HG02943 (cell line): Measurements from ENCODE around the gene ANKRD11.
"Not testable (repeated sequence)": the region's sequence is repeated elsewhere in the genome, so short reads cannot be mapped to it uniquely, and the experiment has no call there.

Experiments
- ATAC-seq: cut with Tn5 transposase; IDR thresholded peaks from one replicate; pipeline ENCODE4 v1.9.1; 2021; ENCODE audit warnings: mild to moderate bottlenecking, low read depth, moderate library complexity; ENCODE audit not compliant: unreplicated experiment

ANKRD11 gene

DNA sequence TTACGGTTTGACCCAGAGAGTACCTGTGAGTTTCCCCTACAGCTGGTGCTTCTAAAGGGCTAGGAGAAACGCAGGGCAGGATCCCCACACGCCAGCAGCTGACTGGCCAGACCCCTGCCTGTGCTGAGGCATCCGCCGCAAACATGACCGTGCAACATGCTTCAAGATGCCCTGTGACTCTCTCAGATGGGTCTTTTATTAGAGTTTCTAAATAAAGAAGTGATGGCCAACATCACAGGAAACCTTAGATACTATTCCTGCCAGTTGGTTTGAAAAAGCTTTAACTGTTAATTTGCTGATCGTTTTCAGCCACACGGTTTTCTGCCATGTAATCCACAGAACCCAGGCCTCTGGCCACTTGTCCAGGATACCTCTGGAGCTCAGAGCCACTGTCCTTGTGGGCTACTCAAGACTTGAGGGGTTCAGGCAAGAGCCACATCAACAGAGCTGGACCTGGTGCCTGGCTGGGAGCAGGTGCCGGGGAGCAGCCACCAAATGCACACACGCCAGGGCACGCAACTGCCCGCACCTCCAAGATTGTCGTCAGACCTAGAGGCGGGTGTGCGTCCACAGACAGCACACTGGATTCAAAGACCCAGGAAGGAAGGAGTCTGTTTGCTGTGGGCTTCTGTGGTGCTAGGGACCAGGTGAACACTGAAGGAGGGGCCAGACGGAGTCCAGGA is 154.4 kb downstream of the ANKRD11 start:
- ATAC-seq = no peak

DNA sequence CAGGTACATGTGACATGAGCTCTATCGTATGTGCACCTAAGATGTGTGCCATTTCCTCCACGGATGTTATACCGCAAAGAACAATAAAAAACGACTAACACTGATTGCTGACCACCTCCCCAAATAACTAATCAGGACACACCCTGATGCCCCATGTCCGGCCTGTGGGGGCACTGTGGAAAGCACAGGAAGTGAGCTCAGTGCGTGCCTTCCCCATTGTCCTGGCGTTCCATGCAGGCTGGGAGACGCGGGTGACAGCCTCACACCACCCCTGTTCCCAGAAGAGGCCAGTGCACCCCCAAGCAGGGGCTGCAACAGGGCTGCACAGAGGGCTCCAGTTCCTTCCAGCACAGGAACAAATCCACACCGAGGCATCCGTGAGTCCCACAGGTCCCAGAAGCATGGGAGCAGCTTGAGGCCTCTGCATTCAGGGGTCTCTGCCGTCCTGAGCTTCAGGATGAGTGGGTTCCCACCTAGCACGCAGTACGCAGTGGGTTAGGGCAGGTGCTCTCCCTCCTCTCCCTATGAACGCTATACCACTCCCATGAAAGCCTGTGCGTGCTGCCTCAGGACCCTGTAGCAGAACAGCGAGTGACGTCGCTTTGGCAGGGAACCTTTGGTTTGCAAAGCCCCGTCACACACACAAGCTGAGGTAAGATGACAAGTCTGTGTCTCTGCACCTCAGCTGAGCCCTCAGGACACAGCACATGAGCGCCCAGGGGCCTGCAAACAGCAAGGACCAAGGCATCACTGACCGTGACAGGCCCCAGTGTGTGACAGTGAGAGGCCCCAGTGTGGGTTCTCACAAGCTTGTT is 155.2 kb downstream of the ANKRD11 start:
- ATAC-seq = no peak

DNA sequence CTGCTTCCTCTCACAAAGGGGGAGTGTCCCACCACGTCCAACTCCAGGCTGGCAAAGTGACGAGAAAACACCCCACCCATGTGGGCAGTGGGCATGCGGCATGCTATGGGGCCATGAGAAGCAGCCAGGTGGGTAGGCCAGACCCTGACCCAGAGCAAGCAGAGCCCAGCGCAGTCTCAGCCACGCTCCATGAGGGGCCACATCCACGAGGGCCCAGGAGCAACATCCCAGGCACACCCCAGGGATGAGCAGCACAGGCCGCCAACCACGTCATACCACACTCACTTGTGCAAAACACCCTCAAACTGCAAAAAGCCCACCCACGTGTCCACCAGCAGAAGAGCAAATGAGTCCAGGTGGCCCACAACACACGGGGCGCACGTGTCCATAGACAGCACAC is 155.9 kb downstream of the ANKRD11 start:
- no peak for ATAC-seq

DNA sequence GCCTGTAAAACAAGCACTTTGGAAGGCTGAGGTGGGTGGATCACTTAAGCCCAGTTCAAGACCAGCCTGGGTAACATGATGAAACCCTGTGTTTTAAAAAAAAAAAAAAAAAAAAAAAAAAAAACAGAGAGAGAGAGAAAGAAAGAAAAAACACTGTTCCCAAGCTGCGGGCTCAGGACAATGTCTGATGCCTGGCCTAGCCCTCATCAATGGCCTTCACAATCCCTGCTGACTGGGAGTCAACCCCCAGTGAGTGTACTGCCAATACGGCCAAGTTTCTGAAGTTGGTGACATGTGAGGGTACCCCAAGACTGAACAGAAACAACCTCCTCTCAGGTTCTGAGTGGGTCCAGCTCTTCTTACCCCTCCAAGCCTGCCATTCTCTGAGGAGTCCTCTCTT is 156.3 kb downstream of the ANKRD11 start:
- no peak for ATAC-seq

DNA sequence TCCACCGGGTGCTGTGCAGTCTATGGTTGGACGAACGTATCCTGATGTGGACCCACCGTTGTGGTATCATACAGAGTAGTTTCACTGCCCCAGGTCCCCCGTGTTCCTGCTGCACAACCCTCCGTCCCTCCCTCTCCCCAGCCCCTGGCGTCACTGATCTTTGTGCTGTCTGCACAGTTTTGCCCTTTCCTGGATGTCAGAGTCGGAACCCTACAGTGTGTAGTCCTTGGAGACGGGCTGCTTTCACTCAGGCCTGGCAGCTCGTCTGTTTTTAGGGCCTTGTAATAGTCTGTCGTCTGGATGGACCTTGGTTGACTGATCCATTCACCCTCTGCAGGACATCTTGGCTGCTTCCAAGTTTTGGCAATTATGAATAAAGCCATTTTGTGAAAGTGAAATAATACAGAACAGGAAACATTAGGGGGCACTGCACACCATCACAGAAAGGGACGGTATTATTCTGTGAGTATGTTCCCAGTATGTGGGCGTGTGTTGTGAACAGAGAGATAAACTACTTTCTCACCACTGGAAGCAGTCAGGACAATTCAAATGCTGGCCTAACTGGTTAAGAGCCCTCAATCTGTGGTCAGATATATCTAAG is 156.9 kb downstream of the ANKRD11 start:
- not testable (repeated sequence) for ATAC-seq

DNA sequence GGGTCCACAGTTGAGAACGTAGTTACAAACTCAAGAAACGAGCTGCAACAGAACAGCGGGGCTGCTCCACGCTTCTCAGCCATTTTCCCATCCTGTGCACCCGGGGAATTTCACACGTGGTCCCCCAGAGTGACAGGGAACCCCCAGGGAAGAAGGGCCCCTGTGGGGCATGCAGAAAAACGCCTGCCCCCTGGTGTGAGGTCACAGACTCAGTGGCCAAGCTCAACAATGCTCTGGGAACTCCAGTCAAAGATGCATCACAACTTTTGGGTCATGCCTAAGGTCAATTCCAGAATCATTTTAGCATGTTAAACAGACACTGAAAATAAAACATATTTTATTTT is 157.5 kb downstream of the ANKRD11 start:
- ATAC-seq = no peak

DNA sequence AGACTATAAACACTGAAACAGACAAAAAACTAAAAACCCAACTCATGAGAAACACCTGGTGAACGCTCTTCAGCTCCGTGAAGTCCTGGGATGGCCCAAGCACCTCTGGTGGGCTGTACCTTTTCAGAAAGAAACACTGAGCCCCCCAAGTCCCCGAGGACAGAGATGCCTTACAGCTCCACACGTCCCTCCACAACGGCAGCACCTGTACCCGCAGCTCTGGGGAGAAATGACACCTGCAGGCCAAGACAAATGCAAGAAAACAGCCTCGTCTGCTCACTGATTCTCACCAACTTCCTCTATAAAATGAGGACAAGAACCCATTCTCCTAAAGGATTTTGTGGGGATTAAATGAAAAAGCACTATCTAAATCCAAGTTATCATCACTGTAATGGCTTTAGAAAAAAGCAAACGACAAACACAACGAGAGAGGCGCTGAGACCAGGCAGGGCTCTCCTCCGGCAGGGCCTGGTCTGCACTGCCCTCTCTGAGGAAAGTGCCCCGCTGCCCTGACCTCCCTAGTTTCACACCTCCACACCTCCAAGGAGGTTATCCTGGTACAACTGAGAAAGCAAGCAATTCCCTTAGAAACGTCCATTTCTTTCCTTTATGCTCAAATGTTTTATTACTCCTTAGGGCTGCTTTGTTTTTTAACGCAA is 158.0 kb downstream of the ANKRD11 start:
- ATAC-seq = no peak

DNA sequence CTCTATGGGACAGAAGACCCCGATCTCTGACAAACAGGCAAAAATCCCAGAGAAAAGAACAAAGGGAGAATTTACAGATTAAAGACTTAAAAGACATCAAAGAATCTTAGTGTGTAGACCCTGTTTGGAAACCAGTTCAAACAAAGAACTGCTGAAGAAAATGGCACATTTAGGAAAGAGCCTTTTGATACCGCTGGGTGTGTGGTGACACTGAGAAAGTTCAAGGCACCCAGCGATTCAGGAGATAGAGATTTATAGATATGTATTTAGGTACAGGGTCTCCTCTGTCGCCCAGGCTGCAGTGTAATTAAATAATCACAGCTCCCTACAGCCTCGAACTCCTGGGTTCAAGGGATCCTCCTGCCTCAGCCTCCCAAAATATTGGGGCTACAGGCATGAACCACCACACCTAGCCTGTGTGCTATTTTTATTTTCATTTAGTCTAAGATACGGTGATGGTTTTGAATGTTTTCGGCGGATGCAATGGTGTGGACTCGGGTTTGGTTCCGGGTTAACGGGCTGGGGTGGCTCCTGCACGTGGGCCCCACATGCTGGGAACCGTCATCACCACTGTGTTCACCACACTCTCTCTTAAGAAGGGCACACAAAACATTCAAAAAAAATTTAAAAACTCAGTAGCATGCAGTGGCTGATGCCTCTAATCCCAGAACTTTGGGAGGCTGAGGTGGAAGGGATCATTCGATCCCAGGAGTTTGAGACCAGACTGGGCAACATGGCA is 158.8 kb downstream of the ANKRD11 start:
- ATAC-seq = no peak

DNA sequence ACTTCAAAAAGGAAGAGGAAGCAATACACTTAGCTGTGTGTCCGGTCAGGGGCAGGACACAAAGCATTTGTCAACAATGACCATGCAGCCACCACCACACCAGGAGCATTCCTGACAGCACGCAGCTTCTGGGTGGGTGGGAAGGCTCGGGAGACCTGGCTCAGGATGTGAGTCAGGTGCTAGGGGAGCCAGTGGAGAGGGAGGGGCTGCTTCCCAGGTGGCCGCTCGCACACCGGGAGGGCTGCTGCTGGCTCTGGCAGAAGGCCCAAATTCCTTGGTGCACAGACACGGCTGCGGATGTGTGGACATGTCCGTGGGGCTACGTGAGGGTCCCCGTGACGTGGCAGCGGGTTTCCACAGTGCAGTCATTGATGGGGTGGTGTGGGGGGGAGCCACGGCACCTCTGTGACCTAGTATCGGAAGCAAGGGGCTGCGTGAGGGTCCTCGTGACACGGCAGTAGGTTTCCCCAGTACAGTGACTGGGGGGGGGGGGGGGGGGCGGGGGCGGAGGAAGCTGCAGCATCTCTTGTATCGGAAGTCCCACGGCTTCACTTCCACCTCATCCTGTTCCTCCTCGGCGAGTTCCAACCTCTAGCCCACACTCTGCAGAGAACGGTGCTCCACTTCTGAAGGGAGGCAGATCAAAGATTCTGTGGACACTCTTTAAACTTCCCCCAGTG is 160.0 kb downstream of the ANKRD11 start:
- ATAC-seq = no peak

DNA sequence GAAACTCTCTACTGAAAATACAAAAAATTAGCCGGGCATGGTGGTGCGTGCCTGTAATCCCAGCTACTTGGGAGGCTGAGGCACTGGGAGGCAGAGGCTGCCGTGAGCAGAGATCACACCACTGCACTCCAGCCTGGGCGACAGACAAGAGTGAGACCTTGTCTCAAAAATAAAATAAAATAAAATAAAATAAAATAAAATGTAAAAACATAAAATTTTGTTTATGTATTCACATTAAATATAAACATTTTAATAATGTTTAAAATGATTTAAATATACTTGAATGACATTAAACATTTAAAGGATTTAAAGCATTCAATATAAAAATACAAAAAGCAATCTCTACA is 160.6 kb downstream of the ANKRD11 start:
- not testable (repeated sequence) for ATAC-seq

DNA sequence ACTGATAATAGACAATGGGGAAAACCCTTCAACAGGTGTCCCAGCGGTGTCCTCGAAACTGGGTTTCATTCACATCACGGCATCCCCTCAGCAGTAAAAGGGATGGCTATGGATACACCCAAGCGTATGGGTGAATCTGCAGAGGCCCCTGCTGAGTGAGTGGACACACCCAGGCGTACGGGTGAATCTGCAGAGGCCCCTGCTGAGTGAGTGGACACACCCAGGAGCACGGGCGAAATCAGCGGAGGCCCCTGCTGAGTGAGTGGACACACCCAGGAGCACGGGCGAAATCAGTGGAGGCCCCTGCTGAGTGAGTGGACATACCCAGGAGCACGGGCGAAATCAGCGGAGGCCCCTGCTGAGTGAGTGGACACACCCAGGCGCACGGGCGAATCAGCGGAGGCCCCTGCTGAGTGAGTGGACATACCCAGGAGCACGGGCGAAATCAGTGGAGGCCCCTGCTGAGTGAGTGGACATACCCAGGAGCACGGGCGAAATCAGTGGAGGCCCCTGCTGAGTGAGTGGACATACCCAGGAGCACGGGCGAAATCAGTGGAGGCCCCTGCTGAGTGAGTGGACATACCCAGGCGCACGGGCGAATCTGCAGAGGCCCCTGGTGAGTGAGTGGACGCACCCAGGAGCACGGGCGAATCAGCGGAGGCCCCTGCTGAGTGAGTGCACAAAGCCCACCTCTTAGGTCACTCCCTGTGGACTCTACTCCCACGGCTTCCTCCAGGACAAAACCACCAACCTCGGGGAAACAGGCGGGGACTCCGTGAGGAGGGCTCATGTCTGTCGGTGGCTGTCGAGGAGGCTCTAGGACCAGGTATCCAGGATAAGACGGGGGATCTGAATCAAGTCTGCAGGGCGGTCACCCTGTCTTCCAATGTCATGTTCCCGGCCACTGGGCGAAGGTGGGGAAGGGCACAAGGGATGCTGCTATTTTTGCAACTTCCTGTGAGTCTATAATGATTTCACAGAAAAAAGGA is 161.7 kb downstream of the ANKRD11 start:
- not testable (repeated sequence) for ATAC-seq

DNA sequence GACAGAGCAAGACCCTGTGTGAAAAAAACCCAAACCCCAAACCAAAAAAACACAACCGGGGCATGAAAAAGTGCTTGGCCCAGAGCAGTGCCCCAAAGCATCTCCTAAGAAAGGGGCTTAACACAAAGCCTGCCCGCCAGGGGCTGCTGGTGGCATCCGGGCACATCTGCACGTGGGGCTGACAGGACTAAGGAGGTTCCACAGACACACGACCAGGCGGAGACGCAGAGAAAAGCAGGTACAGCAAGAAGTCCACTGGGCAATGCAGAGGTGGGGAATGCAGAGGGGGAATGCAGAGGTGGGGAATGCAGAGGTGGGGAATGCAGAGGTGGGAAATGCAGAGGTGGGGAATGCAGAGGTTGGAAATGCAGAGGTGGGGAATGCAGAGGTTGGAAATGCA is 163.6 kb downstream of the ANKRD11 start:
- no peak for ATAC-seq

DNA sequence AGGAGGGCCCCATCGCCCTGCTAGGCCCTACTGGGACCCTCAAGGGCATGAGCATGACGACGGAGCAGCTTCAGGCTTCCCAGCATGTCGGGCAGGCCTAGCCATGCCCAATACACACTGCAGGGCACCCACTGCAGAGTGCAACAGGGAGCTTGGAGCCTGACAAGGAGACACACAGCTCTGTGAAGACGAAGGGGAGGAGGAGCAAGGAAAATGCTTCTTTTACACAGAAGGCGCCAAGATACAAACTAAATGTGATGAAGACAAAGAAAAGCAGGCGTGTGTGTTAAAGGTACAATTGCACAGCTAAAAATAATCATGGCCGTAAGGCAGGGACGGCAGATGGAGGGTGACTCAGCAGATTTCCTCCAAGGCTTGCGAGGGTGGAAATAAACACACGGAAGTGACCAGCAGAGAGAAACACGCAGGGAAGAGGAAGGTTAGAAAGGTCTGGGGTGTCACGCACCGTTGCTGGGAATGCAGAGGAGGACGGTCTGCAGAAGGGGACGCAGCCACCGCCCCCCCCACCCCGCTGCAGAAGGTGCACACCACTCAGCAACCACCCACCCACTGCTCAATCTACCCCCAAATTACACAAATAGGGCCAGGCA is 164.4 kb downstream of the ANKRD11 start:
- no peak for ATAC-seq

DNA sequence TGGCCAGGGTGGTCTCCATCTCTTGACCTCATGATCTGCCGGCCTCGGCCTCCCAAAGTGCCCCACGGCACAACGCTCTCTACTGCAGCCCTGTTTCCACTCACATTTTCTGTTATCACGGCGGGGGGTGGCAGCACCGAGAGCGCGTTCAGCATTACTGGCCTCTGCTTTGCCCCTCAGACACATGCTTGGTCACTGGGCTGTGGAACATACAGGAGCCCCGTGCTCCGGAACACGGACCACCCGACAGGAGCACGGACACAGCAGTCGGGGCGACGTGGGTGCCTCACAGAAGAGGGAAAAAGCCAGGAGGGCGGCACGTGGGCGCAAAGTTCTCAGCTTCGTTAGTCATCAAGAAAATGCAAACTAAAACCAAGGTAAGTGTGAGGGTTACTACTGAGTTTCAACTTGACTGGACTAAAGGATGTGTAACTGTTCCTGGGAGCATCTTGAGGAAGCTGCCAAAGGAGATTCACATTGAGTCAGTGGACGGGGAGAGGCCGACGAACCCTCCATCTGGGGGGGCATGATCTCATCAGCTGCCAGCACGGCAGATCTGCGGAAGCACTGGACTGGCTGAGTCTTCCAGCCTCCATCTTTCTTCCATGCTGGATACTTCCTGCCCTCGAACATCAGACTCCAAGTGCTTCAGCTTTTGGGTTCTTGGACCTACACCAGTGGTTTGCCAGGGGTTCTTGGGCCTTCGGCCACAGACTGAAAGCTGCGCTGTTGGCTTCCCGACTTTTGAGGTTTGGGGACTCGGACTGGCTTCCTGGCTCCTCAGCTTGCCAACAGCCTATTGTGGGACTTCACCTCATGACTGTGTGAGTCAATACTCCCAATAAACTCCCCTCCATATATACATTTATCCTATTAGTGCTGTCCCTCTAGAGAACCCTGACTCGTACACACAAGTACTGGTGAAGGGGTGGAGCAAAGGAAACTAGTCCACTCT is 166.0 kb downstream of the ANKRD11 start:
- no peak for ATAC-seq

DNA sequence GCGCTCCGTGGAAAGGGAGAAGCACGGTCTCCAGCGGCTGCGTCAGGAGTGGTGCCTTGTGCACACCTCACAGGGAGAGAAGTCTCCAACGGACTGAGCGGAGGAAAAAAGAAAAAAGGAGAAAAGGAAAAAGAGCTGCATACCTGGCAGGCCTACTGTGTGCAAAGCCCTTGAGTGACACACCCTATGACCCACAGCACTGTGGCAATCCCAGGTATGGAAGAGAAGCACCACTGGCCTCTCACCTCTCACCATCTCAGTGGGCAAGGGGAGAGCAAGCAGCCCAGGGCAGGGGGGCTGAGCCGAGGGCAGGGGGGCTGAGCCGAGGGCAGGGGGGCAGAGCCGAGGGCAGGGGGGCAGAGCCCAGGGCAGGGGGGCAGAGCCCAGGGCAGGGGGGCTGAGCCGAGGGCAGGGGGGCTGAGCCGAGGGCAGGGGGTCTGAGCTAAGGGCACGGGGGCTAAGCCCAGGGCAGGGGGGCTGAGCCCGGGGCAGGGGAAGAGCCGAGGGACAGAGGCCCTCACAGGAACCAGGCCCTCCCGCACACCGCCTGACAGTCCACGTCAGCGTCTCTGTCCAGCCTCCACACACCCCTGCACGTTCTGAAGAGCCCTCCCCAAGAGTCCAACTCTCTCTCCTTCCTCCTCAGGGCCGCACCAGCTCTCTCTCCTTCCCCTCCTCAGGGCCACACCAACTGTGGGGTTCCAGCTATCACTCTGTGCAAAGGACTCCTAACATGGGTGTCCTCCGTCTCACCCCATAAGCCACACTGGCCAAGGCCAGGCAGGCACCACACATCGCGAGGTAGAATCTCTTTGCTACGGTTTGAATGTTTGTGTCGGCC is 167.0 kb downstream of the ANKRD11 start:
- ATAC-seq = no peak

DNA sequence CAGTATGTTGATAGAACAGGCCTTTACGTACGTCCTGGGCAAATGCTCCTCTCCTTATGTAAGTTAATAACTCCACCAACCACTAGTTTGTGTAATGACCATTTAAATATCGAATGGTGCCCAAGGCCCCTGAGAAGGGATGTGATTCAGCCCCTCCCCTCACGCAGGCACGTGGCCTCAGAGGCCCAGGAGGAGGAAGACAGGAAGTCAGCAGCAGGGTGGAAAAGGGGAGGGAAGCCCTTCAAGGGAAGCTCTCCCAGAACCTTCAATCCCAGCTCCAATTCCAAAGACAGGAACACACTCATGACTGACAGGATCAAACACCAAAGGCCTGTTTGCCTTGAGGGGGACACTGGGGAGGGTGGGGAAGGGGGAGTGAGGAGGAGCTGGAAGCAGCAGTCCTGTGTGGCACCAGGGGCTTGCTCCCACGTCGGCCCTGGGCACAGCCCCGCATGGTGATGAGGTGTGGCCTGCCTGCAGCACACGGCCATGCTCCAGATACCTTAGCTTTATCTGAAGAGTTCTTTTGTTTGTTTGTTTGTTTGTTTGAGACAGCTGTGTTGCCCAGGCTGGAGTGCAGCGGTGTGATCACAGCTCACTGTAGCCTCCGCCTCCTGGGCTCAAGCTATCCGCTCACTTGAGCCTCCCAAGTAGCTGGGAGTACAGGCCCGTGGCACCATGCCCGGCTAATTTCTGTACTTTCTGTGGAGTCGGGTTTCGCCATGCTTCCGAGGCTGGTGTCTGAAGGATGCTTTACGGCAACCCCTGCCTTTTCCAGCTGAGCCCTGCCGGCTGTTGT is 167.8 kb downstream of the ANKRD11 start:
- no peak for ATAC-seq
